HG03575 (cell line): ENCODE measurements around the gene ABCC4.
"Not testable (repeated sequence)": the region's sequence is repeated elsewhere in the genome, so short reads cannot be mapped to it uniquely, and the experiment has no call there.

Experiments
- ATAC-seq: cut with Tn5 transposase; IDR thresholded peaks from one replicate; pipeline ENCODE4 v1.9.1; 2021; ENCODE audit not compliant: unreplicated experiment, insufficient number of reproducible peaks, low FRiP score; ENCODE audit errors: extremely low read depth

The ABCC4 gene

DNA sequence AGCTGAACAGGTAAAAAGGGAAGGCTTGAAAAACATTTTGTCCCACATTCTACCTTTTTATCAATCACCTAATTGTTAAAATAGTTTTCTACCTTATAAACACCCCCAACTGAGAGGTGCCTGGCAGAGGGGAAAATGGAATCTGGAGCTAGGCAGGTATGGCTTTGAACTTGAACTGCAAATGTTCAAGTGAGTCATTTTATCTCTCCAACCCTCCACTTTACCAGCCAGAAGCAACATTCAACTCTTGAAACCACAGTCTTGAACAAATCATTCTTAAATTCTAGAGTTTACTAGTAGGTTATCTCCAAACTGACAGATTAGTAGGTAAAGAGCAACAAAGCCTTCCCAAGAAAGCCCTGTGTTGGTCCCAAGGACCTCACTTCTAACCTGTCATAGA is 116.9 kb downstream of the ABCC4 start:
- no peak for ATAC-seq

GRCh38 chr13:95182570-95183265 is 118.5 kb downstream of the ABCC4 start:
- no peak for ATAC-seq

- ATAC-seq, result peak; percentile 42
Measured at GRCh38 chr13:95181586-95181985, 119.7 kb downstream of the ABCC4 start.

- ATAC-seq, result no peak
Measured at GRCh38 chr13:95180513-95181245, 120.6 kb downstream of the ABCC4 start.

- ATAC-seq, result no peak
Measured at GRCh38 chr13:95176611-95177259, 124.5 kb downstream of the ABCC4 start.

DNA sequence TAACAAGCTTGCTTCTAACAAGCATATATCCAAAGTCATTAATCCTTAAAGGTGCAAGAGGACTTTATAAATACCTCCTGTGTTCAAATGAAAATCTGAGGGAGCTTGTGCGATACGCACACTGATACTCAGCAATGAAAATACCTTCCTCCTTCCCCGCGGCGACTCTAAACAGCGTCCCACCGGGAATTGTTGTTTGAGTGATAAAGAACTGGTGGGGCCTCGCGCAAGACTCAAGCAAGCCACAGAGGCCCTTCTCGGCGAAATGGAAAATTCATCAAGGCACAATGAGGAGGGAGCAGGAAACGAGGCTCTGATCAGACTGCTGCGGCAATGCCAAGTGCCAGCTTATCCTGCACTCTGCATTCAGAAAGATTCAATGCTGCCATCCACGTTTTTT is 126.7 kb downstream of the ABCC4 start:
- no peak for ATAC-seq

DNA sequence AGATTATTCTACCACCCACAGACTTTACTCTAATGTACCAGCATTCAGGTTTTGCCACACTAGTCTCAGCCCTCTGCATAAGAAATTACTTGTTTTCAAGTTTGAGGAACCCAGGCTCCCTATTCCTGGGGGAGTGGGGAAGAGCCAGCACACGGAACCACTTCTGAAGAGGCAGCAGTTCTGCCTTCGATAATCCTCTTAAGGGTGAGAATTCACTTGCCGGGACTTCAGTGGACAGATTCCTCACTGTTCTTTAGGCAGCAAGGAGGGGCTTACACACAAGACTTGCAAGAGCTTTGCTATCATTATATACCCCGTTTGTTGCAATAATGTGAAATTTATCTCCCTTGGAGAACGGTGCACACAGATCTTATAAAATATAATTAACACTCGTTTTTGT is 133.1 kb downstream of the ABCC4 start:
- ATAC-seq, result no peak

- not testable (repeated sequence) for ATAC-seq
Measured at GRCh38 chr13:95167003-95167402, 134.2 kb downstream of the ABCC4 start.

GRCh38 chr13:95164830-95165229 is 136.4 kb downstream of the ABCC4 start:
- no peak for ATAC-seq

DNA sequence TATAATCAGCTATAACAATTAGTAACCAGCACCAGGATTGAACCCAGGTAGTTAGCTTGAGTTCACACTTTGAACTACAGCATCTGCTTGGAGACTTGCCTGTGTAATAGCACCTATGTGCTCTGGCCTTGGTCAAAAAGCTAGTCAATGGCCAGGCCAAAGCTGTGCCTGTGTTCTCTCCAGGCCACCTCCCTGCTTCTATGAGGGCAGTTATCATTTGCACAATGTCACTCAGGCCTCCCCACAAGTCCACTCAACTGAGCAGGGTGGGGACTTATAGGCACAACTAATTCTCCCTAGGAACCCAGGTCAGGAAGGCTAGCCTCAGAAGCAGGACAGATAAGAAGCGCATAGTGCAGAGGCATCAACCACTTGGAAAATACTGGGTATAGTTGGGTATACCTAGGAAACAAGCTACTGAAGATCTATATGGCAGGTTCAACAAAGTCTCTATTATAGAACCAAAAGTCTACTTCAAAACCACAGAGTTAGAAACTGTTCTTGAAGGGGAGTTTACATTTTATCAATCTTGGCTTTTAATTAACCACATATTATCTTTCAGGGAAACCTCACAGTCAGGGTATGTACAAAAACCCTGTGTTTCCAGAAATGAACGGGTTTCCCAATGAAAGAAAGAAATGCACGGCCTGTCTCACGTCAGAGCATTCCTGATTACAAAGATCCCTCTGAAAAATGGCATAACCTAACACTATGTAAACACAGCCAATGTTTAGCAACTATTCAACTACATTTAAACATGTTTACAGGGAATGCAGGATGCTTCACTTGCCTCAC is 140.9 kb downstream of the ABCC4 start:
- no peak for ATAC-seq

- ATAC-seq, result no peak
Measured at GRCh38 chr13:95159458-95159857, 141.8 kb downstream of the ABCC4 start.

DNA sequence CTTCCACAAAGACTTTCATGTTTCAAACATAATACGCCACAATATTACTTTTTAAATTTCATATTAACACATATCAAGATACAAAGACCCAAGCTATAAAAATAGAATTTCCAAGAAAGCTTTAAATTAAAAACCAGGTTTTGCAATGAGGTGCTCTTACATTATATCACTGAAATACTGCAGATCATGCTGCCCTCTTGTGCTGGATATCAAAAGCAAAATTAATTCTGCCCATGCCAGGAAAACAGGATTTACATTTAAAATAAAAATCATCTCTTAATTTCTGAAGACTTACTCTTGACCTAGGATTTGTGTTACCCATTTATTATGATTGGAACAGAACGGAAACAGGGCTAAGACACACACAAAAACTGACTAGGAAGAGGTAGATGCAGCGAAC is 145.0 kb downstream of the ABCC4 start:
- no peak for ATAC-seq

- no peak for ATAC-seq
Measured at GRCh38 chr13:95155504-95155903, 145.7 kb downstream of the ABCC4 start.

DNA sequence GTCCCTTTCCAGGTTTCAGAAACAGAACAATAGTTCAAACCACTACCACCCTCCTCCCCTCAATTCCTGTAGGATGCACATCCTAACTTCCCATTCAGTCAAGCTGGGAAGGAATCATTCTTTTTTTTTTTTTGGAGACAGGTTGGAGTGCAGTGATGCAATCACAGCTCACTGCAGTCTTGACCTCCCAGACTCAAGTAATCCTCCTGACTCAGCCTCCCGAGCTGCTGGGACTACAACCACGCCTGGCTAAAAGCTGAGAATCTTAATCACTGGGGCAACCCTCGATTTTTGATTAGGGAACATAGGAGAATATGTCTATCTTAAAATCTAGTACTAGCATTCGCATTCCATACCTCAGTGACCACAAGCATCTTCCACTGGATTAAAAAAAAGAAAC is 146.2 kb downstream of the ABCC4 start:
- ATAC-seq, result no peak

- ATAC-seq, result no peak
Measured at GRCh38 chr13:95154413-95154886, 146.8 kb downstream of the ABCC4 start.

DNA sequence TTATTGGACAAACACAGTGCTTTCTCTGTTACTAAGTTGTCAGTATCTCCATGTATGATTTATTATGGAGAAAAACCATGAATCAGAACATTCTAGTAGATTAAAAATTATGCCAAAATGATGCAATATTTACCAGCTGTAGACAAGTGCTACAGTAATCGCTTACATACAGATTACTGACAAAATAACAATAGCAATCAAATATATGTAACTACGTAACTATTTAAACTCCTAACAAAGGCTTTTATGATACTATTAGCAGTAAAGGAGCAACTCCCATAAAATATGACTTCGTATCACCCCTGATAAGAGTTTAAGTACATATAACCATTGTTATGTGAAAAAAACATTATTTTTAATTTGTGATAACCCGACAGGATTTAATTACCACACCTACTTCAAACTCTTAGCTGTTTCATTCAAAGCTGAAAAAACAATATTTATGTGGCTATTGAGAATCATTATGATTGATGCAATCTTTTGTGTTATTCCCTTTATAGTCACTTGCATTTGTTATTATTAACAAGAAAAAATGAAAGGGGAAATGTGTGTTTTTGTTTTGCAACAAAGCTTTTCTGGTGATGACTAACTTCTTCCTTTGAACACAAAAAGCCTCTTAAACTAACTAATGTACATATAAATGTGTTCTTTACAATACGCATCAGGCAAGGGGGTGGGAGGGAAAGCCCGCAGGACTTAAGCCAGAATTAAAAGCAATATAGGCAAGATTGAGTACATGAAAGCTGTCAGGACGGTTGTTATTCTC is 147.4 kb downstream of the ABCC4 start:
- ATAC-seq, result no peak

GRCh38 chr13:95151942-95152587 is 149.2 kb downstream of the ABCC4 start:
- no peak for ATAC-seq

GRCh38 chr13:95150555-95150954 is 150.7 kb downstream of the ABCC4 start:
- no peak for ATAC-seq
